PC-3 (cell line): ENCODE results near the gene NEK4. TPM values are rescaled to one million over a fixed set of nuclear protein-coding genes. Genes with fewer than 3 reads are reported as not detected.

Experiments
- ATAC-seq: fragments of 200-7000 bp; cut with Tn5 transposase; 2 replicates; pipeline ENCODE4 v1.9.1; 2020; ENCODE audit warnings: mild to moderate bottlenecking, moderate library complexity
- BruUV-seq: library from RNA; stranded (reverse); fragments of 400-500 nt; replicated peaks from 2 replicates; lab custom pipeline; 2021; lab: Mats Ljungman, UMichigan
- CTCF ChIA-PET: fragments of 300-600 bp; sonication (Branson Sonifier 250); formaldehyde crosslinking; loops from one replicate; lab custom pipeline; 2022; ENCODE audit warnings: antibody characterized with exemption; lab: Charles Lee
- POLR2A ChIA-PET: fragments of 300-600 bp; sonication (Branson Sonifier 250); formaldehyde crosslinking; loops from one replicate; lab custom pipeline; 2022; ENCODE audit warnings: antibody characterized with exemption; ENCODE audit not compliant: unreplicated experiment; lab: Charles Lee
- DNase-seq: peaks from one replicate; pipeline ENCODE4 v3.0.0-alpha.2; 2015
- H2AFZ ChIP-seq: fragments of 300-600 bp; sonication (generic); 2 replicates; pipeline ENCODE4 v1.6.0; 2016; ENCODE audit warnings: antibody characterized with exemption, low read length
- H3F3A ChIP-seq: fragments of 300-600 bp; sonication (generic); one replicate; pipeline ENCODE4 v1.6.0; 2017; ENCODE audit warnings: antibody characterized with exemption, low read length, control low read depth, mild to moderate bottlenecking; ENCODE audit not compliant: unreplicated experiment
- H3K27ac ChIP-seq: fragments of 300-600 bp; sonication (generic); 2 replicates; pipeline ENCODE4 v1.5.1; 2016; ENCODE audit warnings: mild to moderate bottlenecking, low read length
- H3K27me3 ChIP-seq: fragments of 300-600 bp; sonication (generic); 2 replicates; pipeline ENCODE4 v1.6.1; 2016; ENCODE audit warnings: low read length, mixed read lengths
- H3K36me3 ChIP-seq: fragments of 300-600 bp; sonication (generic); 2 replicates; pipeline ENCODE4 v1.6.1; 2016; ENCODE audit warnings: low read depth, mixed run types, low read length, mixed read lengths
- H3K4me1 ChIP-seq: fragments of 300-600 bp; sonication (generic); 2 replicates; pipeline ENCODE4 v1.5.1; 2016; ENCODE audit warnings: low read length; ENCODE audit not compliant: insufficient read depth
- H3K4me2 ChIP-seq: fragments of 300-600 bp; sonication (generic); 2 replicates; pipeline ENCODE4 v1.6.0; 2016; ENCODE audit warnings: low read length
- H3K4me3 ChIP-seq: fragments of 300-600 bp; sonication (generic); 2 replicates; pipeline ENCODE4 v1.5.1; 2016; ENCODE audit warnings: mild to moderate bottlenecking, low read length, mixed read lengths
- H3K79me2 ChIP-seq: fragments of 300-600 bp; sonication (generic); 2 replicates; pipeline ENCODE4 v1.6.1; 2017; ENCODE audit warnings: low read length, mixed read lengths
- H3K9ac ChIP-seq: fragments of 300-600 bp; sonication (generic); 2 replicates; pipeline ENCODE4 v1.6.0; 2016; ENCODE audit warnings: mild to moderate bottlenecking, low read length
- H3K9me2 ChIP-seq: fragments of 300-600 bp; sonication (generic); replicated peaks from 2 replicates; pipeline ENCODE4 v1.6.1; 2016; ENCODE audit warnings: mixed run types, low read length, mixed read lengths
- H3K9me3 ChIP-seq: fragments of 300-600 bp; sonication (generic); 2 replicates; pipeline ENCODE4 v1.6.1; 2016; ENCODE audit warnings: low read length, mixed read lengths
- H4K20me1 ChIP-seq: fragments of 300-600 bp; sonication (generic); 2 replicates; pipeline ENCODE4 v1.6.1; 2016; ENCODE audit warnings: low read length, mixed read lengths
- CTCF ChIP-seq: fragments of 300-600 bp; sonication (generic); conservative IDR thresholded peaks from 2 replicates; pipeline ENCODE4 v1.5.1; 2017; ENCODE audit warnings: antibody characterized with exemption, low read depth, mild to moderate bottlenecking, low read length
- EZH2 ChIP-seq: fragments of 300-600 bp; sonication (generic); IDR thresholded peaks from one replicate; pipeline ENCODE4 v1.6.1; 2017; ENCODE audit warnings: antibody characterized with exemption, mild to moderate bottlenecking, low read length; ENCODE audit not compliant: unreplicated experiment
- EZH2phosphoT487 ChIP-seq: fragments of 300-600 bp; sonication (generic); IDR thresholded peaks from 2 replicates; pipeline ENCODE4 v1.6.1; 2018; ENCODE audit warnings: mild to moderate bottlenecking, antibody characterized with exemption, low read length, borderline replicate concordance
- intact Hi-C: fragments of 100-400 bp; cut with micrococcal nuclease; formaldehyde crosslinking; loops from 2 replicates; pipeline ENCODE4 v1.9.0; 2023
- total RNA-seq: library from RNA; depleted of rRNA; stranded (reverse); fragments of >200 nt; gene quantifications from 2 replicates; pipeline ENCODE4 v1.2.3, GENCODE V29; 2014

NEK4 gene
- total RNA-seq, 1 experiment from 2014 or later = 33.6 TPM

GRCh38 chr3:52696830-52697631 lies 73.7 kb downstream of the NEK4 start:
- ATAC-seq (no peak), DNase-seq (no peak)
- no peaks in the 10 kb centered on the region for H3K27me3 ChIP-seq
- intact Hi-C loops = loop anchor here (1.0 kb wide), 1 partner anchor 8 kb away; the partner anchor contains the start of gene GLT8D1
- TF ChIP-seq CTCF (no peak), EZH2phosphoT487 (no peak), EZH2 (no peak)
- H3K4me3 ChIP-seq = no peak overlapping the region
- no peak overlapping the region for H3K27ac ChIP-seq
- no peak overlapping the region for H2AFZ ChIP-seq
- H3K4me2 ChIP-seq = no peak overlapping the region
- no peaks in the 10 kb centered on the region for H3K9me2 ChIP-seq
- no TSS peak for BruUV-seq
- POLR2A ChIA-PET = no interaction called here
- peaks cover 50% of the 10 kb centered on the region for H3K36me3 ChIP-seq
- H4K20me1 ChIP-seq = peaks cover 17% of the 10 kb centered on the region
- H3K9ac ChIP-seq = no peak overlapping the region
- CTCF ChIA-PET = no interaction called here
- H3K4me1 ChIP-seq = no peaks in the 10 kb centered on the region
- H3F3A ChIP-seq = peaks cover 36% of the 10 kb centered on the region
- H3K9me3 ChIP-seq = no peaks in the 10 kb centered on the region
- H3K79me2 ChIP-seq = peaks cover 14% of the 10 kb centered on the region; the same call in 1 of the 2 replicates

- no peak overlapping the region for H3K4me3 ChIP-seq
- no peak overlapping the region for H3K27ac ChIP-seq
- H3K9me3 ChIP-seq = no peaks in the 10 kb centered on the region
- no peaks in the 10 kb centered on the region for H3K9me2 ChIP-seq
- peaks cover 58% of the 10 kb centered on the region for H3K36me3 ChIP-seq
- H2AFZ ChIP-seq = no peak overlapping the region
- H3K4me1 ChIP-seq = no peaks in the 10 kb centered on the region
- H3K27me3 ChIP-seq = no peaks in the 10 kb centered on the region
- CTCF ChIA-PET = interaction anchor here (0.5 kb wide), 1 partner anchor 284 kb away, joined by 3 read pairs; no protein-coding TSS in a partner anchor
- TF ChIP-seq EZH2phosphoT487 = no peak
- no peak for TF ChIP-seq CTCF
- no peak for TF ChIP-seq EZH2
- no peak overlapping the region for H3K4me2 ChIP-seq
- POLR2A ChIA-PET = no interaction called here
- DNase-seq = no peak
- peaks cover 36% of the 10 kb centered on the region for H3F3A ChIP-seq
- intact Hi-C loops = no loop called here
- peaks cover 22% of the 10 kb centered on the region for H4K20me1 ChIP-seq
- no TSS peak for BruUV-seq
- no peak overlapping the region for H3K9ac ChIP-seq
- H3K79me2 ChIP-seq = peaks cover 17% of the 10 kb centered on the region; the same call in 1 of the 2 replicates
- ATAC-seq = no peak
Observed at GRCh38 chr3:52695798-52696671, 74.7 kb downstream of the NEK4 start.
